Measurements from ENCODE around the gene KCTD6.

DNA sequence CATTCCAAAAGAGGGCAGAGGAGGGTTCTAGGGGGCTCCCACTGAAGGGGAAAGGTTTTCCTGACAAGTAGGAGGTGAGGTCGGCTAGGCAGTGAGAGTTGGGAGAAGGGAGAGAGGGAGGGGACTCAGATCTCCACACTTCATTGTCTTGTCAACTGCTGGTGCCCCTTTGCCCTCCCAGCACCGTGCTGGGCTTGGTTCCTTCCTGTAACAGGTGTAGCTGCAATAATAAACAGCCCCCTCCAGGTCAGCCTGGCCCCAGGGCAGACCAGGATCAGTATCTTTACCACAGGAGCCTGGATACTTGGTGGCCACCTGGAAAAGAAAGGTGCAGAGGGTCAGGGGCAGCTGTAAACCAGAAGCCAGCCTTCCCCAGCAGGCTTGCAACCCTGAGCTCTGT is 2.9 kb upstream of the KCTD6 start:
- TF ChIP-seq, protein P1, sequence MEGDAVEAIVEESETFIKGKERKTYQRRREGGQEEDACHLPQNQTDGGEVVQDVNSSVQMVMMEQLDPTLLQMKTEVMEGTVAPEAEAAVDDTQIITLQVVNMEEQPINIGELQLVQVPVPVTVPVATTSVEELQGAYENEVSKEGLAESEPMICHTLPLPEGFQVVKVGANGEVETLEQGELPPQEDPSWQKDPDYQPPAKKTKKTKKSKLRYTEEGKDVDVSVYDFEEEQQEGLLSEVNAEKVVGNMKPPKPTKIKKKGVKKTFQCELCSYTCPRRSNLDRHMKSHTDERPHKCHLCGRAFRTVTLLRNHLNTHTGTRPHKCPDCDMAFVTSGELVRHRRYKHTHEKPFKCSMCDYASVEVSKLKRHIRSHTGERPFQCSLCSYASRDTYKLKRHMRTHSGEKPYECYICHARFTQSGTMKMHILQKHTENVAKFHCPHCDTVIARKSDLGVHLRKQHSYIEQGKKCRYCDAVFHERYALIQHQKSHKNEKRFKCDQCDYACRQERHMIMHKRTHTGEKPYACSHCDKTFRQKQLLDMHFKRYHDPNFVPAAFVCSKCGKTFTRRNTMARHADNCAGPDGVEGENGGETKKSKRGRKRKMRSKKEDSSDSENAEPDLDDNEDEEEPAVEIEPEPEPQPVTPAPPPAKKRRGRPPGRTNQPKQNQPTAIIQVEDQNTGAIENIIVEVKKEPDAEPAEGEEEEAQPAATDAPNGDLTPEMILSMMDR (IDR thresholded peaks at IDR 0.05; ENCODE audit: low read depth, low read length) = no peak
- TF ChIP-seq EZH2phosphoT487 (IDR thresholded peaks at IDR 0.05; ENCODE audit: low read depth) = no peak
